Effector CD4-positive, alpha-beta T cell (primary cell): ENCODE results near the gene TRIM2.
A peak's percentile ranks its signal among the peaks of the same experiment; 100 is the strongest.
"Not testable (repeated sequence)": the region's sequence is repeated elsewhere in the genome, so short reads cannot be mapped to it uniquely, and the experiment has no call there.

Experiments used
- DNase-seq: peaks from one replicate; pipeline ENCODE4 v3.0.0-alpha.2; 2020
- total RNA-seq: gene quantifications from one replicate; lab custom pipeline; 2026; lab: John Stamatoyannopoulos, UW

The TRIM2 gene
- total RNA-seq, result 5.3 reads per million, percentile 20 among the genes with 10 or more reads in this experiment

DNA sequence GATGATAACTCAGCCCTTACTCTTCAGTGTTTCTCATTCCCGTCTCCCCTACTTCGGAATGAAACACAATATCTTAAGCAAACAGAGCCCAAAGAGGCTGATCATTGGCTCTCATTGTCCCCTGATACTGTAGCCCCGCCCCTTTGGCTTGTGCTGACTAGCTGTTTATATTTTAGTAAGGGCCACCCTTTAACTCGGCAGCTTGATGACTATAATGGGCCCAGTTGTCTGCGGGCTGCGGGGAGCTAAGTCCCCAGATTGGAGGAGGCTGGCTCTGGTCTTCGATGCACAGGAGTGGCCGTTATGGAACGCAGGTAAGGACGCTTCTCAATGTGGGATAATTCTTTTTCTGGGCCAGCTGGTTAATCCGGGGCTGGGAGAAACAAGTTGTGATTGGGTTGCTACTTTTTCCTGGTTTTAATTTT, at the start of gene TRIM2:
Gene TRIM2 (plus strand): TSS at position 197 of the 425 bp plus-strand sequence. CDS start 88 bp downstream, at position 285.
- no peak for DNase-seq

DNA sequence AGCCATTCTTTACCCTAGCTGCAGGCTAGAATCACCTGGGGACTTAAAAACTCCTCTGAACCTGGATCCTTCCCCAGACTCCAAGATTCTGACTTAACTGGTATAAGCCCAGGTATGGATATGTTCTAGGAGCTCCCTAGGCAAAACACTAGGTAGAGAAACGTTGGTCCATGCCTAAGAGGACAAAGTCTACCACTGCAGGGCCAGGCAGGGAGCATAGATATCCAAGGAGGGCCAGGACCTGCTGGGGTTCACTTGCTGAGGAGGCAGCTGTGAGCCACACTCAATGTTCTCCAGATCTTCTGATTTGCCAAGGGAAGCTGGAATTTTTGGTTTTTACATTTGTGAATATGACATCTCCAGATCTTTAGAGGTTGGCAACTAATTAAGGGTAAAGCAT, 48.6 kb upstream of the TRIM2 start:
- DNase-seq, result no peak

- DNase-seq, result no peak
Observed at GRCh38 chr4:153156263-153156662, 48.0 kb upstream of the TRIM2 start.

GRCh38 chr4:153156721-153157120, 47.5 kb upstream of the TRIM2 start:
- no peak for DNase-seq

GRCh38 chr4:153159016-153159415, 45.2 kb upstream of the TRIM2 start:
- DNase-seq, result no peak

DNA sequence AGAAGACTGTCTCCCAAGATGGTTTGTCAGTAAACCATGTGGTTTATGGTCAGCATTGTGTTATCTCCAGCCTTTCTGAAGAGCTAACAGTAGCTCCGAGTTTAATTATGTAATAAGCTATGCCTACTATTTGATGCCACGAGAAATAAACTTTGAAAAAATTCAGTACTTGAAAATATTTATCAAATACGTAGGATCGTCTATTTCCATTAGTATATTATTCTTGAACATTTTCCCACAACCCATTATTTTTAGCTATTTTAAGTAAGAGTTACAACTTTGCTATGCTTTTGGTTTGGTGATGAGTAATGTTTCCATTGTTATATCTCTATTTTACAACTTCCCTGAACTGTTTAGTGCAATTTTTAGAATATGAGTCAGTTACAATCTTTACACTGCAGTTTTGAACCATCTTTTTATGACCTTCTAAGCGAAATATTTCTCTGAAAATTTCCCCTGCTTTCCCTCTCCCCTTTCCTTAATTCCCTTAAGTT, 44.5 kb upstream of the TRIM2 start:
- DNase-seq, result no peak

DNA sequence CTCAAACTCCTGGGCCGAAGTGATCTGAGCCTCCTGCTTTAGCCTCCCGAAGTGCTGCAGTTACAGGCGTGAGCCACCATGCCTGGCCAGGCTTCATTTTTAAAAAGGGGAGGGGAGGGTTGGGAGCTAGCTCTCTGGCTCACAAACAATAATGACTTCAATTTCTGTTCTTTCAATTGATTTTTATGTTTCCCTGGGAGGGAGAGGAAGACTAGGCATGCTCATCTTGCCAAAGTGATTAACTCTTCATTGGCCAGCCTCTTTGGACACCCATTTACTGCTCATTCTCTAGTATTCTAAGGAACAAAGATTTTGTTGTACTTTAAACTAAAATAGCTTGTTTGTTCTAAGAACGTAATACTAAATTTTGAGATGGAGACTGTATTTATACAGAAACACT, 43.4 kb upstream of the TRIM2 start:
- no peak for DNase-seq

DNA sequence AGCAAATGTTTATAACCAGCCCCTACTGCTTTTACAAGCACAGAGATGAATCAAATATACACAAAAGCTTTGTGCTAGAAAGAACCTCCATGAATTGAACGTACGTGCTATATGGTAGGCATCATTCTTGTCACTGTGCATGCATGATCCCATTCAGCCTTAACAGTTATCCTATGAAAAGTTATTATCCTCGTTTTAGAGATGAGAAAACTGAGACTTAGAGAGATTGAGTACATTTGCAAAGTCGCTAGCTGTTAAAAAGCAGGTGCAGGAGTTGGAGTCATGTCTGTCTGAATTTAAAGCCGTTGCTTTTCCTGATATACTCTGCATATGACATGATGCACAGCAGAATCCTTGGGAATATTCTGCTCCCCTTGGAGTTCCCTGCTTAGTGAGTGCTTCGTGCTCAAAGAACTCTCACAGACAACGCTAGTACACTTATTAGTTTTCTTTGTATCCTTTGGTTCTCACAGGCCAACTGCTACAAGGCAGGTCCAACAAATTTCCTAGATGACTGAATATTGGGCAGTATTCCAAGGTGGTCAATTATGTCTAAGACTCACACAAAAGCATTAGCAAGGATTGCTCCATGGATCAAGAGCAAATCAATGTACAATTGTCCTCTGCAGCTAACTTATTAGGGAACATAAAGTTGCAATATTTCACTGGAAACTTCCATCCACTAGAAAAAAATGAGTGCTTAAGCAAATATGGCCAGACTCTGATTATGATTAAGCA, 42.8 kb upstream of the TRIM2 start:
- DNase-seq, result no peak

DNA sequence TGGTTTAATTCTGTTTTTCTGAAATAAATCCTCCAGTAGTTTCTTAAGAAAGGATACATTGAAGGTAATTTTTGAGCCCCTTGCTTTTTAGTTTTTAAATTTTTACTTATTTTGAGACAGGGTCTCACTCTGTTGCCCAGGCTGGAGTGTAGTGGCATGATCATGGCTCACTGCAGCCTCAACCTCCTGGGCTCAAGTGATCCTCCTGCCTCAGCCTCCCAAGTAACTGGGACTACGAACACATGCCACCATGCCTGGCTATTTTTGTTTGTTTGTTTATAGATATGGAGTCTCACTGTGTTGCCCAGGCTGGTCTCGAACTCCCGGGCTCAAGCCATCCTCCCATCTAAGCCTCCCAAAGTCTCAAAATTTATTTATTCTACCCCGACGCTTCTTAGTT, 39.0 kb upstream of the TRIM2 start:
- DNase-seq, result not testable (repeated sequence)

DNA sequence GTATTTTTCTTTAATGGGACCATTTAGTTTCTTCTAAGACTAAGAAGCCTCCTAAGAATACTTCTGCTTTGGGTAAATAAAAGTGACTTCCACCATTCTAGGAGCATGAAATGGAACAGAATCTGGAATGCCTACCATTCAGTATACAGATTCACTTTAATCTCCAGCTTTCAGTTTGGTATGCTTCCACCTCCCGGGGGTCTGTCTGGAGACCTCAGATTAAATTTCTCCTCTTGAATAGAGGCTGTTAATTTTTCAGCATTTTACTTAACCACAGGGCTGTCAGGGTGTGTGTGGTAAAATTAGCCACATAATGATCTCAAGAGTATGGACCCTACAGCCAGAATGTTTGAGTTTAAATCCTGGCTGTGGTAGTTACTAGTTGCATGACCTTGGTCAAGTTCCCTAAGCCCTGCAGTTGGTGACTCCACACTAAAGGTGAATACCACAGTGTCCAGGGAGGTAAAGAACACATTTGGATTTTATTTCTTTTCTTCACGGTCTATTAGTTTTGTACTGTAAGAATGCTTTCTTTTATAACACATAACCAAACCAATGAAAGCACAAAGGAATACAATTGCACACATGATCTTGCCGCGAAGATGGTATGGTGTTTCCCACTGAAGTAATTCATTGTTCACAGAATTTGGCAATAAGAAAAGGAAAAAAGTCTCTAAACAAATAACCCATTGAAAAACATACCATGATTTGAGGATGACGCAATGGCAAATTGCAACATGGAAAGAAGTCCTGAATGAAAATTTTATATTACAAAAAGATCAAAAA, 37.3 kb upstream of the TRIM2 start:
- DNase-seq, result no peak

DNA sequence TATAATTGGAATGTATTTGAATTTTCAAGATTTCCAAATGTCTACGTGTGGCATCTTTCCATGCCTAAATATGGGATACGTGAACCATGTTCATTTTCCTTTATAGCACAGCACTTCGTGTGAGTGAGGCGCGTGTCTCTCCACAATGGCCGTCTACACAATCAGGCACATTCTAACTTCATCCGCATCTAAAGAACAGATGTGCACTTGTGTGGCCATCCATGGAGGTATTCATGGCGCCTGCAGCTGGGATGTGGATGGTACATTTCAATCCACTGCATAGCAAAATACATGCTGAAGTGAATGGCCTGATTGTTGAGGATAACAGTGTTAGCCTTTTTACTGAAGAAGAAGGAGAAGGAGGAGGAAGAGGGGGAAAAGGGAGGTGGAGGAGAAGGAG, 34.5 kb upstream of the TRIM2 start:
- no peak for DNase-seq

GRCh38 chr4:153170407-153170806, 33.8 kb upstream of the TRIM2 start:
- DNase-seq, result no peak

GRCh38 chr4:153174821-153175567, 29.2 kb upstream of the TRIM2 start:
- DNase-seq, result no peak

DNA sequence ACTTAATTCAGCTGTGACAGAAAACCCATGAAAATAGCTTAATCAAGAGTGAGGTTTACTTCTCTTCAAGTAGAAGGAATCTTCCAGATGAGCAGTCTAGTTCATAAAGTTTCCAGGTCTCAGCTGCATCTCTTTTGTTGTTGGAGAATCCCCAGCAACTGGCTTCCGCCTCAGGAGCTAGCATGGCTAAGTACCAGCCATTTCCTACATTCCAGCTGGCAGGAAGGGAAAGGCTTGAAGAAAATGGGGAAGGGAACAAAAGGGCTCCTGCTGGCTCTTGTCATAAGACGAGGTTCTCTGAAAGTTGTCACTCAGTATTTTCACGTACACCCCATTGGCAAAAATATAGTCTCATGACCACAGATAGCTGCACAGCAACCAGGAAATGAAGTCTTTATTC, 27.3 kb upstream of the TRIM2 start:
- no peak for DNase-seq

GRCh38 chr4:153177841-153178240, 26.4 kb upstream of the TRIM2 start:
- DNase-seq, result no peak

DNA sequence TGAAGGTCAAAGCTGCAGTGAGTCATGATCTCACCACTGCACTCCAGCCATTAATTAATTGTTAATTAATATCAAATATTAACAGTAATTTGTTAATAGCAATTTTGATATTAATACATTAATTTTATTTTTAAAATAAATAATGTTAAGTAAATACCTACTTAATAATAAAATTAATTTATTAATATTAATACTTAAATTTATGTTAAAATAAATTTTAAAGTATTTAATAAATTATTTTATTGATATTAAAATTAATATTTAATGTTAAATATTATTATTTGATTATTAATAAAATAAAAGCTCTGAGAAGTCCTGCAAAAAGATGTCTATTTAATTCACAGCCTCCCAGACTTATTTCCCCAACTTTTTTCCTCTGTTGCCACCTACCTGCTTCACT, 25.1 kb upstream of the TRIM2 start:
- DNase-seq, result no peak

DNA sequence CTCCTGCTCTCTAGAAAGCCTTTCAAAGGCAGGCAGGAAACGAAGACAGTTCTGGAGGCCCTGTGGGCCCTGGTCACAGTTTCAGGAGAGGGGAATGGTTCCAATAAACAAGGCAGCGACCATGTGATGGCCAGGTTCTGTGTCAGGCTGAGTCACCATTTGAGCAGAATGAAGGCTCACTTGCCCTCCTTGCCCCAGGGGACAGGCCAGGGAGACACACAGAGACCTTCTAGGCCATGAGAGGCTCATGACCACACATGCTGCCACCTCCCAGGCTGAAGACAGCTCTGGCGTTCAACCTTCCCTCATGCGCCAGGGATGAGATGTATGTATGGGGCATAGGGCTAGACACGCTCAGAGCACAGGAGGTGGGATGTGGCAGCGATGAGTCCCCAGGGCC, 22.9 kb upstream of the TRIM2 start:
- no peak for DNase-seq

DNA sequence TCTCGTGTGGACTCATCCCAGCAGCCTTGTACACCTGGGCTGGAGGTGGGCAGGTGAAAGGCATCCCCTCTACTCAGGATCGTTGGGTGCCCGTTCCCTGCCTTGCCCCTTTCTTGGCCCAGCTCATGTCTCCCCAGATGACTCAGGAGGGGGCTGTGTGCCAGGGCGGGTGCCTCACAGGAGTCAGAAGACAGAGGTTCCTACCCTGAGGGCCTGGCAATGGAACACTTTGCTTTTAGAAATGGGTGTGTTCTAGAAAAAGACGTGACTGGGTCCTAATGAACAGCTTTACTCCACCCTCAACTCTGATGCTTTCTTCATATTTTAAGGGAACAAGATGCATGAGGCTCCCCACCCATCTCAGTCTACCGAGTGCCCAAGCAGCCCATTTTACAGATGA, 22.5 kb upstream of the TRIM2 start:
- no peak for DNase-seq

DNA sequence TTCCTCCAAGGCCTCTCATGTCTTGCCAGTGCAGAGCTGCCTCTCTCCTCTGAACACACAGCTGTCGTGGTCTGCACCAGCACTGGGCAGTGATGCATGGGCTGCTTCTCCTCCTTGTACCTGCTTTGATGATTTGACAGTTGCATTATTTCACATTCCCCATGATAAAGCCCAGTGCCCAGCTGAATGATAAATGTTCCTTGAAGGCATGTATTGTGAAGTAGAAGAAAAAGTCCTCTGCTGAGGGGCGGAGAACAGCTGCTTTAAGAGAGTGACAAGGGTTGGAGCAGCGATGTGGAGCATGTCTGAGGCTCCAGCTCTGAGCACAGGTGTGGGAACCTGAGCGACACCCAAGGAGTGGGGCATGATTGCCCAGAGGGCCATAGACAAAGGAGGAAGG, 21.1 kb upstream of the TRIM2 start:
- DNase-seq, result no peak

DNA sequence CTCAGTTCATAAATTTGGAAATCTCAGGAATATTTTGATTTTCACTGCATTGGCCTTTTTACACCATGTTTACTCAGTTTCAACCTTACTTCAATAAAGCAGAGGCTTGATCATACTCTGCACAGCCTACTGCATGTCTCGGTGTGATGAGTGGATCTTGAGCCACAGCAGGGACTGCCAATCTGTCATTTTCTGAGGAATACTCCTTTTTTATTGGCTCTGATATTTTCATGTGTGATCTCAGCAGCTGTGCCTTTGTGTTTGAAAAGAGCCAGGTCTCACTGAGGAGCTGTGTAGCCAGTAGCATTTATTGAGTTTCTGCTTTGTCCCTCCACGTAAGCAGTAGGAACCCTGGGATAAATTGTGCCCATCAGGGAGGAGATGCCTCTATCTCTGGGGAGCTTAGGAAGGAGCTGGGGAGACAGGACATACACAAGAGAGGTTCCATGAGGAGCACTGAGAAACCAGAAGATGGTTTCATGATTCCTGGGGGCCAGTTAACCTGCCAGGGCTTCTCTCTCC, 18.9 kb upstream of the TRIM2 start:
- DNase-seq, result no peak

- DNase-seq, result no peak
Observed at GRCh38 chr4:153186046-153186728, 18.1 kb upstream of the TRIM2 start.

DNA sequence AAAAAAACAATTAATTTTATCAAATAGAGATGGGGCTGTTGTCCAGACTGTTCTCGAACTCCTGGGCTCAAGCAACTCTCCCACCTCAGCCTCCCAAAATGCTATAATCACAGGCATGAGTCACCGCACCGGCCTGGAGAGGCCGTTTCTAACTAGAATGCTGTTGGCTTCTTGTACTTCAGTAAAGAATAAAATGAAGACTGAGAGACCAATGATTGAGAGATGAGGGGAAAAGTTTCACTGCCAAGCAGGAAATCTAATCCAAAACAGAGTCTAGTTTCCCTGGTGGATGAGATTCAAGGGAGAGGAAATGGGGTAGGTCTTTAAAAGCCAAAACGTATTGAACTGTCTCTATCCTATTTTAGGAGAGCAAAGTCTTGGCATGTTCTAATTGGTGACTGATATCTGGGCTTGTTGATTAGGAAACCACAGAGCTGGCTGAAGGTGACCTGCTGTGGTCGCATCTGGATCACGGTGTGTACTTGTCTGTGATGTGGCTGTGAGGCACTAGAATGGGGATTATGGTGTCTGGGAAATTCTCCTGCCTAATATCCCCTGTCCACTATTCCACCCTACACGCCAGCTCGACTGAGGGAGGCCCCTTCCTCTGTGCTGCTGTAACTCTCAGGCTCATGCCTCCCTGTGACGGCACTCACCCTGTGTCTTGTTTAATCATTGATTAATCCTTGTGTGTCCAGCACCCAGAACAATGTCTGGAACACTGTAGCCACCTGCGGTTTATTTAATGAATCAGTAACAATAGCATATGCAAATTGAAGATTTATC, 15.0 kb upstream of the TRIM2 start:
- no peak for DNase-seq
